HFFc6 (cell line): ENCODE data around the gene NUDT22. TPM values are rescaled to one million over a fixed set of nuclear protein-coding genes. Genes with fewer than 3 reads are reported as not detected.

Experiments used
- DNase-seq: peaks from one replicate; pipeline ENCODE4 v3.0.0-alpha.2; 2018
- H3K27ac Mint-ChIP-seq: 2 replicates; pipeline ENCODE4 v1.8.0; 2020; ENCODE audit warnings: mild to moderate bottlenecking, mixed read lengths
- H3K27me3 Mint-ChIP-seq: 2 replicates; pipeline ENCODE4 v1.8.0; 2021; ENCODE audit warnings: mild to moderate bottlenecking, moderate library complexity, mixed read lengths; ENCODE audit not compliant: insufficient read depth
- H3K36me3 Mint-ChIP-seq: 2 replicates; pipeline ENCODE4 v1.8.0; 2021; ENCODE audit warnings: low read depth, mixed read lengths
- H3K4me1 Mint-ChIP-seq: 2 replicates; pipeline ENCODE4 v1.8.0; 2020; ENCODE audit warnings: low read depth, mixed read lengths
- H3K4me3 Mint-ChIP-seq: 2 replicates; pipeline ENCODE4 v1.8.0; 2020; ENCODE audit warnings: mild to moderate bottlenecking, moderate library complexity, mixed read lengths
- H3K9me3 Mint-ChIP-seq: 2 replicates; pipeline ENCODE4 v1.8.0; 2020; ENCODE audit warnings: mild to moderate bottlenecking, mixed read lengths
- CTCF ChIP-seq: fragments of 200-600 bp; sonication (generic); IDR thresholded peaks from 2 replicates; pipeline ENCODE4 v1.5.0; 2021; ENCODE audit warnings: antibody characterized with exemption, mild to moderate bottlenecking
- total RNA-seq, 6 experiments: library from RNA; stranded (reverse); fragmentation: NEBNext Ultra II Directional; extraction: Animal tissue kit (Norgen Biotek cat#: 25700); gene quantifications; 2 replicates in 1 of 6; 3 replicates in 5 of 6; pipeline ENCODE4 v1.2.3, GENCODE V29; 2021

The NUDT22 gene
- total RNA-seq, 6 experiments from 2014 or later: 46.6 to 57.7 (median 53.7) TPM

DNA sequence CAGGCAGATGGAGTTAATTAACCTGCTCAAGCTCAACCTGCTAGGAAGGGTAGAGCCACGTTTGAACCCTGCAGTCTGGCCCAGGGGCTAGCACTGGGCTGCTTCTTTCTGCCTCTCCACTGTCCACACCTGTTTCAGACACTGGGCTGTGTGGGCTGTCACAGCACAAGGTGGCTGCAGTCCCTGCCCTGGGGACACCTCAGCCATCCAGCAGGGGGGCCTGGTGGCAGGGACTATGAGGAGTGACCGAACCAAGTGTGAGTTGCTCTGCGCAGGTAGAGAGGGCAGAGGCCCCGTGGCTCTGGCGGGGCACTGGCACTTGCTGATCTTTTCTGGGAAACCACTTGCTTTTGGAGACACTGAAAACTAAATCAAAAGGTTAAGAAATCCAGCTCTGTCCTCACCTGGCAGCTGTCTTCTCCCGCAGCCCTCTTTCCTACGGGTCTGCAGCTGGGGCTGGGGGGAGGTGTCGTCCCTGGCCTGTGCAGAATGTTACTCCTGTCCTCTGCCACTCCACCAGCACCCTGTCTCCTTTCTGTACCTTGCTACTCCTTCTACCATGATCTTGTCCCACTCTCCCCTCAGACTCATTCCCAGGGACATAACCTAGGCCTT lies 52.6 kb downstream of the NUDT22 start:
- Mint-ChIP-seq H3K27me3 (peaks cover 5% of the 10 kb centered on the region), H3K4me1 (peaks cover 14% of the 10 kb centered on the region), H3K27ac (no peak overlapping the region), H3K4me3 (no peak overlapping the region), H3K9me3 (no peaks in the 10 kb centered on the region), H3K36me3 (peaks cover 13% of the 10 kb centered on the region)
- DNase-seq: no peak
- TF ChIP-seq CTCF: no peak

Other genes starting within 250 kb of the NUDT22 start
- gene OTUB1, start 239.8 kb upstream of the NUDT22 start, total RNA-seq: 10 to 100 TPM; 84.4 to 98.2 (median 90.9) TPM
- gene FLRT1, start 190.3 kb upstream of the NUDT22 start, total RNA-seq: under 1 TPM in 5 of 6 experiments, not detected in 1; 0.07 to 0.38 (median 0.30) TPM
- gene MACROD1, start 60.2 kb upstream of the NUDT22 start, total RNA-seq: 10 to 100 TPM; 11.8 to 17.0 (median 13.1) TPM
- 100 to 1,000 TPM; 203 to 259 (median 210) TPM for gene STIP1, start 40.1 kb upstream of the NUDT22 start, total RNA-seq
- gene FERMT3, start 19.6 kb upstream of the NUDT22 start, total RNA-seq: 1 to 10 TPM; 1.2 to 2.8 (median 1.7) TPM
- gene TRPT1, start 88 bp upstream of the NUDT22 start, total RNA-seq: 10 to 100 TPM; 32.6 to 41.1 (median 39.7) TPM
- gene DNAJC4, start 4.3 kb downstream of the NUDT22 start, total RNA-seq: 10 to 100 TPM; 21.7 to 29.5 (median 23.2) TPM
- gene VEGFB, start 8.3 kb downstream of the NUDT22 start, total RNA-seq: 10 to 100 TPM; 65.1 to 80.6 (median 71.2) TPM
- 10 to 100 TPM; 54.1 to 95.6 (median 73.1) TPM for gene FKBP2, start 14.8 kb downstream of the NUDT22 start, total RNA-seq
- 100 to 1,000 TPM; 386 to 478 (median 429) TPM for gene PPP1R14B, start 20.7 kb downstream of the NUDT22 start, total RNA-seq
- gene PLCB3, start 25.3 kb downstream of the NUDT22 start, total RNA-seq: 10 to 100 TPM; 48.1 to 58.0 (median 51.8) TPM
- 10 to 100 TPM; 65.9 to 75.0 (median 68.8) TPM for gene BAD, start 58.4 kb downstream of the NUDT22 start, total RNA-seq
- 10 to 100 TPM; 27.9 to 42.1 (median 34.7) TPM for gene GPR137, start 59.6 kb downstream of the NUDT22 start, total RNA-seq
- gene KCNK4, start 65.0 kb downstream of the NUDT22 start, total RNA-seq: under 1 TPM in 1 of 6 experiments, not detected in 5; 0.14 TPM
- under 1 TPM in 1 of 6 experiments, not detected in 5; 0.31 TPM for gene CATSPERZ, start 74.1 kb downstream of the NUDT22 start, total RNA-seq
- gene ESRRA, start 79.2 kb downstream of the NUDT22 start, total RNA-seq: 10 to 100 TPM; 18.9 to 25.0 (median 21.7) TPM
- gene TRMT112, start 91.3 kb downstream of the NUDT22 start, total RNA-seq: 100 to 1,000 TPM; 246 to 269 (median 261) TPM
- gene PRDX5, start 91.8 kb downstream of the NUDT22 start, total RNA-seq: 100 to 1,000 TPM; 161 to 207 (median 186) TPM
- gene CCDC88B, start 113.9 kb downstream of the NUDT22 start, total RNA-seq: 1 to 10 TPM in 4 of 6 experiments, under 1 TPM in 2; 0.45 to 1.9 (median 1.7) TPM
- gene RPS6KA4, start 132.9 kb downstream of the NUDT22 start, total RNA-seq: 10 to 100 TPM; 42.9 to 63.4 (median 56.6) TPM